HCT116 (cell line): ENCODE results near the gene SNAPC4. TPM values are rescaled to one million over a fixed set of nuclear protein-coding genes. Genes with fewer than 3 reads are reported as not detected.

ENCODE experiments used
- ATAC-seq: fragments of 200-7000 bp; cut with Tn5 transposase; 2 replicates; pipeline ENCODE4 v1.9.1; 2020; ENCODE audit warnings: mild to moderate bottlenecking, moderate library complexity
- BruUV-seq: library from RNA; stranded (reverse); fragments of 400-500 nt; replicated peaks from 2 replicates; lab custom pipeline; 2021; lab: Mats Ljungman, UMichigan
- CTCF ChIA-PET: fragments of 300-600 bp; sonication (Branson Sonifier 250); formaldehyde crosslinking; loops from one replicate; lab custom pipeline; 2021; ENCODE audit warnings: antibody characterized with exemption; lab: Charles Lee
- POLR2A ChIA-PET: fragments of 300-600, 350-600 bp; sonication (Branson Sonifier 250); formaldehyde crosslinking; loops from one replicate; lab custom pipeline; 2021; ENCODE audit warnings: antibody characterized with exemption; lab: Charles Lee
- RAD21 ChIA-PET, 2 experiments: fragments of 300-600 bp; sonication (Branson Sonifier 250); formaldehyde crosslinking; loops; one replicate each; lab custom pipeline; 2023; ENCODE audit warnings: low total read pairs in 2 of 2; ENCODE audit not compliant: uncharacterized antibody in 2 of 2, unreplicated experiment in 2 of 2, low non-redundant PET in 1 of 2; lab: Charles Lee
- DNase-seq: peaks from one replicate; pipeline ENCODE4 v3.0.0-alpha.2; 2010; ENCODE audit warnings: low read depth, low spot score
- H2AFZ ChIP-seq: fragments of 200-600 bp; shearing (Covaris generic), sonication (generic); 2 replicates; pipeline ENCODE4 v1.6.1; 2017; ENCODE audit warnings: low read depth, mixed run types, mixed read lengths, antibody characterized with exemption, low read length; ENCODE audit not compliant: poor library complexity, severe bottlenecking
- H3K27ac ChIP-seq: 2 replicates; pipeline ENCODE4 v1.5.1; 2012; ENCODE audit warnings: low read depth, low read length
- H3K27me3 ChIP-seq: fragments of 200-600 bp; sonication (generic); 2 replicates; pipeline ENCODE4 v1.6.1; 2016; ENCODE audit warnings: mixed run types, low read length, mixed read lengths; ENCODE audit not compliant: insufficient read depth
- H3K36me3 ChIP-seq, 2 experiments: fragments of 200-500 bp in 1 of 2; fragments of 200-600 bp in 1 of 2; sonication (Bioruptor generic) in 1 of 2; sonication (generic) in 1 of 2; 2 replicates each; pipeline versions ENCODE4 v1.5.1 to v1.6.1; 2014 to 2016; ENCODE audit warnings: low read length in 2 of 2, inconsistent platforms in 1 of 2, mixed read lengths in 1 of 2, mixed run types in 1 of 2; ENCODE audit not compliant: insufficient read depth in 2 of 2, control insufficient read depth in 1 of 2
- H3K4me1 ChIP-seq, 2 experiments: fragments of 200-600 bp in 1 of 2; sonication (generic) in 1 of 2; 2 replicates each; pipeline versions ENCODE4 v1.5.1 to v1.6.1; 2012 to 2017; ENCODE audit warnings: low read length in 2 of 2, inconsistent platforms in 1 of 2, mild to moderate bottlenecking in 1 of 2, mixed read lengths in 1 of 2, mixed run types in 1 of 2, moderate library complexity in 1 of 2; ENCODE audit not compliant: insufficient read depth in 2 of 2, control insufficient read depth in 1 of 2
- H3K4me2 ChIP-seq: fragments of 200-600 bp; sonication (generic); 2 replicates; pipeline ENCODE4 v1.6.1; 2017; ENCODE audit warnings: mixed run types, low read length, mixed read lengths
- H3K4me3 ChIP-seq, 2 experiments: fragments of 200-600 bp in 1 of 2; sonication (generic) in 1 of 2; replicated peaks in 1 of 2; 2 replicates each; pipeline ENCODE4 v1.5.1; 2011 to 2016; ENCODE audit warnings: low read length in 2 of 2, control low read depth in 1 of 2, low read depth in 1 of 2, mild to moderate bottlenecking in 1 of 2, mixed read lengths in 1 of 2, mixed run types in 1 of 2
- H3K79me2 ChIP-seq: fragments of 200-600 bp; sonication (generic); 2 replicates; pipeline ENCODE4 v1.6.1; 2017; ENCODE audit warnings: mild to moderate bottlenecking, mixed run types, low read length, moderate library complexity, mixed read lengths; ENCODE audit not compliant: insufficient read depth
- H3K9ac ChIP-seq: fragments of 200-600 bp; sonication (generic); 2 replicates; pipeline ENCODE4 v1.6.1; 2016; ENCODE audit warnings: low read length, mixed read lengths
- H3K9me2 ChIP-seq: fragments of 200-600 bp; sonication (generic), shearing (Covaris generic); 2 replicates; pipeline ENCODE4 v1.6.1; 2017; ENCODE audit warnings: mixed run types, mild to moderate bottlenecking, moderate library complexity; ENCODE audit not compliant: insufficient read depth
- H3K9me3 ChIP-seq, 2 experiments: fragments of 200-500 bp in 1 of 2; fragments of 200-600 bp in 1 of 2; sonication (Bioruptor generic) in 1 of 2; sonication (generic) in 1 of 2; 2 replicates each; pipeline ENCODE4 v1.6.1; 2014 to 2017; ENCODE audit warnings: low read length in 2 of 2, mixed read lengths in 2 of 2, inconsistent platforms in 1 of 2, low read depth in 1 of 2, mild to moderate bottlenecking in 1 of 2, mixed run types in 1 of 2, moderate library complexity in 1 of 2; ENCODE audit not compliant: control insufficient read depth in 1 of 2, insufficient read depth in 1 of 2
- H4K20me1 ChIP-seq: fragments of 200-600 bp; sonication (generic), shearing (Covaris generic); 2 replicates; pipeline ENCODE4 v1.6.1; 2017; ENCODE audit warnings: mixed run types, mild to moderate bottlenecking, moderate library complexity; ENCODE audit not compliant: insufficient read depth
- CEBPB ChIP-seq: IDR thresholded peaks from 2 replicates; pipeline ENCODE4 v1.6.1; 2012; ENCODE audit warnings: low read depth
- MAX ChIP-seq: IDR thresholded peaks from 2 replicates; pipeline ENCODE4 v1.6.1; 2012
- RAD21 ChIP-seq: IDR thresholded peaks from 2 replicates; pipeline ENCODE4 v1.6.1; 2012; ENCODE audit warnings: low read depth, mild to moderate bottlenecking
- TCF7L2 ChIP-seq: IDR thresholded peaks from 2 replicates; pipeline ENCODE4 v1.7.0; 2011; ENCODE audit warnings: borderline replicate concordance, inconsistent platforms; ENCODE audit not compliant: insufficient read depth, insufficient read length; ENCODE audit errors: extremely low read depth
- YY1 ChIP-seq: IDR thresholded peaks from 2 replicates; pipeline ENCODE4 v1.6.1; 2011; ENCODE audit warnings: low read length, low read depth, moderate library complexity, mild to moderate bottlenecking; ENCODE audit not compliant: insufficient replicate concordance; ENCODE audit errors: extremely low read depth
- ZFX ChIP-seq: fragments of 450-650 bp; IDR thresholded peaks from 2 replicates; pipeline ENCODE4 v1.6.1; 2017
- intact Hi-C: fragments of 100-400 bp; cut with micrococcal nuclease; formaldehyde crosslinking; loops from 2 replicates; pipeline ENCODE4 v1.10.0; 2022
- total RNA-seq: library from RNA; stranded (reverse); gene quantifications from one replicate; pipeline ENCODE4 v1.2.1, GENCODE V29; 2021; ENCODE audit not compliant: unreplicated experiment
- TF ChIP-seq, protein P1 (sequence below): IDR thresholded peaks from 2 replicates; pipeline ENCODE4 v1.6.1; 2012

SNAPC4 gene
- total RNA-seq, 1 experiment from 2014 or later, result 20.4 TPM

- intact Hi-C loops, result no loop called here
These were observed 46.0 kb downstream of the SNAPC4 start for GRCh38 chr9:136353757-136354488.

GRCh38 chr9:136353088-136353487 is 46.9 kb downstream of the SNAPC4 start:
- Histone ChIP-seq H3K9ac (no peak overlapping the region), H3K27ac (no peak overlapping the region), H3K4me2 (no peak overlapping the region), H3K9me2 (no peaks in the 10 kb centered on the region), H3K4me1 (peaks cover 9 to 22% of the 10 kb centered on the region in 2 experiments; a peak in 3 of 4 replicates), H2AFZ (no peak overlapping the region), H3K27me3 (no peaks in the 10 kb centered on the region), H3K79me2 (no peaks in the 10 kb centered on the region), H3K4me3 (no peak overlapping the region), H3K9me3 (no peaks in the 10 kb centered on the region), H3K36me3 (no peaks in the 10 kb centered on the region; a peak in 1 of 4 replicates), H4K20me1 (no peaks in the 10 kb centered on the region)
- TF ChIP-seq YY1 (no peak), TCF7L2 (no peak), CEBPB (no peak)
- ChIA-PET CTCF (no interaction called here), RAD21 (no interaction called here), POLR2A (no interaction called here)
- BruUV-seq, result no TSS peak
- intact Hi-C loops, result no loop called here
- no peak for ATAC-seq
- no peak for DNase-seq

More at GRCh38 chr9:136353757-136354488, 46.0 kb downstream of the SNAPC4 start:
- H2AFZ ChIP-seq, result no peak overlapping the region
- POLR2A ChIA-PET, result interaction anchor here (1.0 to 1.3 kb wide), 2 partner anchors 8 to 9 kb away, joined by 4 to 5 read pairs; partner anchors contain the start of gene DNLZ
- ATAC-seq (0 out of 2 replicates have a peak, but pooled peaks have one; percentile 1), DNase-seq (no peak)
- no TSS peak for BruUV-seq
- H3K4me1 ChIP-seq, result peaks cover 9 to 22% of the 10 kb centered on the region in 2 experiments; a peak in 3 of 4 replicates
- CTCF ChIA-PET, result interaction anchor here (1.6 kb wide), 1 partner anchor 8 kb away, joined by 5 read pairs; no protein-coding TSS in a partner anchor
- H4K20me1 ChIP-seq, result no peaks in the 10 kb centered on the region
- H3K4me3 ChIP-seq, result no peak overlapping the region
- no peaks in the 10 kb centered on the region; a peak in 1 of 4 replicates for H3K36me3 ChIP-seq
- TF ChIP-seq ZFX (no peak), RAD21 (no peak), MAX (no peak)
- TF ChIP-seq, protein P1, sequence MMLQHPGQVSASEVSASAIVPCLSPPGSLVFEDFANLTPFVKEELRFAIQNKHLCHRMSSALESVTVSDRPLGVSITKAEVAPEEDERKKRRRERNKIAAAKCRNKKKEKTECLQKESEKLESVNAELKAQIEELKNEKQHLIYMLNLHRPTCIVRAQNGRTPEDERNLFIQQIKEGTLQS, result no peak
- H3K79me2 ChIP-seq, result no peaks in the 10 kb centered on the region
- H3K27me3 ChIP-seq, result no peaks in the 10 kb centered on the region
- RAD21 ChIA-PET, result no interaction called here
- no peaks in the 10 kb centered on the region for H3K9me2 ChIP-seq
- H3K9me3 ChIP-seq, result no peaks in the 10 kb centered on the region
- peak overlapping the region; percentile 65; the same call in 1 of the 2 replicates for H3K4me2 ChIP-seq
- H3K9ac ChIP-seq, result no peak overlapping the region
- H3K27ac ChIP-seq, result peak overlapping the region; percentile 49; the same call in 1 of the 2 replicates
